HepG2 (cell line): ENCODE results near the gene MRFAP1L1. TPM values are rescaled to one million over a fixed set of nuclear protein-coding genes. Genes with fewer than 3 reads are reported as not detected.

ENCODE experiments used
- ATAC-seq: fragments of 200-7000 bp; cut with Tn5 transposase; 3 replicates; pipeline ENCODE4 v1.9.1; 2020; ENCODE audit warnings: mild to moderate bottlenecking, moderate library complexity
- BruUV-seq: library from RNA; stranded (reverse); fragments of 400-500 nt; replicated peaks from 2 replicates; lab custom pipeline; 2021; lab: Mats Ljungman, UMichigan
- CTCF ChIA-PET: fragments of 300-600 bp; formaldehyde crosslinking; extraction: SDS; loops from one replicate; lab custom pipeline; 2021; ENCODE audit warnings: low total read pairs, inconsistent platforms, low intra/inter-chr PET ratio; lab: Yijun Ruan, JAX
- POLR2A ChIA-PET: fragments of 350-600 bp; sonication (Branson Sonifier 250); formaldehyde crosslinking; loops from one replicate; lab custom pipeline; 2020; ENCODE audit warnings: antibody characterized with exemption, inconsistent platforms; lab: Yijun Ruan, JAX
- DNase-seq: peaks from one replicate; pipeline ENCODE4 v3.0.0-alpha.2; 2015; ENCODE audit warnings: low spot score
- FAIRE-seq: peaks from 3 replicates; lab custom pipeline; 2011; peaks lifted over from hg19 to GRCh38; lab: Jason Lieb, UNC
- H2AFZ ChIP-seq: one replicate; pipeline ENCODE4 v1.6.1; 2011; ENCODE audit warnings: low read length, inconsistent platforms
- H3K27ac ChIP-seq: fragments of 300-600 bp; 3 replicates; pipeline ENCODE4 v1.8.0; 2011; ENCODE audit warnings: mixed run types, mild to moderate bottlenecking, mixed read lengths, low read length, inconsistent platforms; ENCODE audit not compliant: insufficient read depth; ENCODE audit errors: extremely low read length
- H3K27me3 ChIP-seq, 2 experiments: fragments of 200-600 bp in 1 of 2; 2 replicates in 1 of 2; 3 replicates in 1 of 2; pipeline versions ENCODE4 v1.6.0 to v1.8.0; 2011; ENCODE audit warnings: low read length in 2 of 2, mild to moderate bottlenecking in 2 of 2, moderate library complexity in 2 of 2, inconsistent platforms in 1 of 2; ENCODE audit not compliant: insufficient read depth in 2 of 2, control insufficient read depth in 1 of 2
- H3K36me3 ChIP-seq, 2 experiments: fragments of 200-600 bp in 1 of 2; replicated peaks in 1 of 2; 2 replicates in 1 of 2; 3 replicates in 1 of 2; pipeline versions ENCODE4 v1.5.1 to v1.8.0; 2011; ENCODE audit warnings: low read length in 2 of 2, inconsistent platforms in 1 of 2; ENCODE audit not compliant: insufficient read depth in 2 of 2, control insufficient read depth in 1 of 2
- H3K4me1 ChIP-seq: 2 replicates; pipeline ENCODE4 v1.5.1; 2012; ENCODE audit warnings: low read length, inconsistent platforms; ENCODE audit not compliant: insufficient read depth
- H3K4me2 ChIP-seq: 2 replicates; pipeline ENCODE4 v1.6.0; 2011; ENCODE audit warnings: low read depth, low read length, inconsistent platforms
- H3K4me3 ChIP-seq, 3 experiments: fragments of 200-600 bp in 1 of 3; sonication (generic), shearing (Covaris generic) in 1 of 3; replicated peaks in 1 of 3; 2 replicates each; pipeline ENCODE4 v1.5.1; 2011 to 2016; ENCODE audit warnings: low read length in 3 of 3, inconsistent platforms in 2 of 3, low read depth in 2 of 3, mild to moderate bottlenecking in 2 of 3, control low read depth in 1 of 3, mixed read lengths in 1 of 3; ENCODE audit not compliant: insufficient read depth in 1 of 3
- H3K79me2 ChIP-seq: one replicate; pipeline ENCODE4 v1.6.1; 2011; ENCODE audit warnings: low read length, inconsistent platforms; ENCODE audit not compliant: insufficient read depth
- H3K9ac ChIP-seq: 2 replicates; pipeline ENCODE4 v1.6.0; 2011; ENCODE audit warnings: mild to moderate bottlenecking, low read depth, low read length, inconsistent platforms; ENCODE audit not compliant: insufficient read depth
- H3K9me3 ChIP-seq: 2 replicates; pipeline ENCODE4 v1.5.1; 2012; ENCODE audit warnings: mild to moderate bottlenecking, low read length
- H4K20me1 ChIP-seq: 2 replicates; pipeline ENCODE4 v1.6.0; 2011; ENCODE audit warnings: inconsistent platforms, mild to moderate bottlenecking, low read length, moderate library complexity; ENCODE audit not compliant: insufficient read depth
- CEBPB ChIP-seq: IDR thresholded peaks from 2 replicates; pipeline ENCODE4 v1.6.1; 2011; ENCODE audit warnings: low read depth, low read length, improper control_type of control experiment, borderline replicate concordance
- HNF4G ChIP-seq, 2 experiments: sonication (generic) in 1 of 2; formaldehyde crosslinking in 1 of 2; IDR thresholded peaks; 2 replicates each; pipeline versions ENCODE4 v1.4.0 to v1.6.1; 2011 to 2020; ENCODE audit warnings: borderline replicate concordance in 2 of 2, low read depth in 2 of 2, mild to moderate bottlenecking in 2 of 2, low read length in 1 of 2, missing genetic modification reagents in 1 of 2, moderate library complexity in 1 of 2
- TEAD2 ChIP-seq: sonication (generic); formaldehyde crosslinking; IDR thresholded peaks from 2 replicates; pipeline ENCODE4 v1.9.0; 2021; ENCODE audit warnings: missing genetic modification reagents
- ZBTB7A ChIP-seq: sonication (generic); formaldehyde crosslinking; IDR thresholded peaks from 2 replicates; pipeline ENCODE4 v1.8.0; 2022; ENCODE audit warnings: mild to moderate bottlenecking, missing genetic modification reagents
- ZC3H13 ChIP-seq: sonication (generic); formaldehyde crosslinking; IDR thresholded peaks from 2 replicates; pipeline ENCODE4 v1.8.1; 2023; ENCODE audit warnings: mild to moderate bottlenecking, missing genetic modification reagents, moderate library complexity
- ZNF629 ChIP-seq: sonication (generic); formaldehyde crosslinking; conservative IDR thresholded peaks from 2 replicates; pipeline ENCODE4 v1.5.0; 2020; ENCODE audit warnings: missing genetic modification reagents
- ZNF891 ChIP-seq: sonication (generic); formaldehyde crosslinking; IDR thresholded peaks from 2 replicates; pipeline ENCODE4 v1.5.0; 2020; ENCODE audit warnings: mild to moderate bottlenecking, missing genetic modification reagents
- WGBS: methylation state at CpG from one replicate; pipeline ENCODE4 v1.1.6; 2017; ENCODE audit warnings: low lambda C conversion rate; 5-methylcytosine and 5-hydroxymethylcytosine counted together
- in situ Hi-C: cut with HindIII; loops from 2 replicates; pipeline ENCODE4 v1.10.0; 2017; ENCODE audit warnings: low pct_unique_long_range_greater_than_20kb; ENCODE audit not compliant: extremely low pct_ligation_motif_present
- intact Hi-C: fragments of 100-400 bp; cut with micrococcal nuclease; formaldehyde crosslinking; loops from one replicate; pipeline ENCODE4 v1.10.0; 2022; ENCODE audit not compliant: unreplicated experiment
- polyA plus RNA-seq, 8 experiments: library from polyadenylated mRNA; depleted of rRNA in 3 of 8; stranded (reverse) in 7 of 8; unstranded in 1 of 8; fragments of >200 nt; fragmentation: Illumina TruSeq in 4 of 8; extraction: Trizol in 4 of 8; gene quantifications; 2 replicates each; pipeline versions ENCODE4 v1.2.1 to v1.2.3, GENCODE V29; 2011 to 2016; ENCODE audit warnings: low read depth in 4 of 8, missing spikeins in 1 of 8, mixed read lengths in 1 of 8; ENCODE audit not compliant: insufficient read depth in 1 of 8
- total RNA-seq, 5 experiments: library from RNA; depleted of rRNA; stranded (reverse); fragments of >200 nt; fragmentation: Illumina TruSeq; extraction: Trizol; gene quantifications; 2 replicates each; pipeline ENCODE4 v1.2.3, GENCODE V29; 2016; ENCODE audit warnings: low read depth in 1 of 5

The MRFAP1L1 gene
- total and polyA plus RNA-seq, 2 of the 13 experiments (the other 11 are each of a cell fraction or from before 2014, with no cell fraction given) = 44.8 to 76.6 TPM

DNA sequence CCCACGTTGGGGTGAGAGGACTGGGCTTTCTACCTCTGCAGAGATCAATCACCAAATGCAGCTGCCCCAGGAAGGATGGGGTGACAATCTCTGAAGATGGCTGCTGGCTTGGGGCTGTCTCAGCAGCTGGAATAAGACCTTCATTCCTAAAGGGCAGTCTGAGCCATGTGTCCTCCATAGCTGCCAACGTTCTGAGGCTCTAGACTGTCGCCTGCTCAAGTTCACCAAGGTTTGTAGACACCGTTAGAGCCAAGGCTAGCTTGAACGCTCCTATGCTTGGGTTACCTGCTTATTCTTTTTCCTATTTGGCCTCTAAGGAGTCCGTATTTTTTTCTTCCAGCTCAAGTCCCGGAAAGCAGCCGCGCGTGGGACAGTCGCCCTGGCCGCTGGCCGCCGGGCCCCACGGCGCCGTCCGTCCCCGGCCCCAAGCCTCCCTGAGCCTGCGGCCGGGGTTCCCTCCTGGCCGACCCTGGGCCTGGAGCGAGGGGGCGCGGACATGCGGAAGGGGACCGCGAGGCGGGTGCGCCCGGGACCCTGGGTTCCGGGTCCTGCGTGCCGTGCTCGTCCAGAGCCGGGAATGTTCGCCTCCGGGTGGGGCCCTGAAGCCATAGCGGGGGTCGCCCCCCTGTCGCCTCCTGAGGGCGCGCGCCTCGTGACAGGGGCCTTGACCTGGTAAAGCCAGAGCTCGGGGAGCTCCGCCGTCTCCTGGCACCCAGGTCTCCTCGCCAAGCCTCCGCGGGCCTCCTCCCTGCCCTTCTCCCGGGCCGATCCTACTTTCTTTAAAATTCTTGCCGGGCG lies 45.9 kb downstream of the MRFAP1L1 start:
- Histone ChIP-seq H3K4me1 (peaks cover 4% of the 10 kb centered on the region), H3K4me3 (no peak overlapping the region), H2AFZ (no peak overlapping the region), H3K4me2 (no peak overlapping the region), H3K9ac (no peak overlapping the region), H3K79me2 (no peaks in the 10 kb centered on the region), H3K27ac (no peak overlapping the region), H3K27me3 (no peaks in the 10 kb centered on the region), H4K20me1 (no peaks in the 10 kb centered on the region), H3K36me3 (no peaks in the 10 kb centered on the region), H3K9me3 (no peaks in the 10 kb centered on the region)
- no TSS peak for BruUV-seq
- FAIRE-seq (no peak), ATAC-seq (no peak), DNase-seq (no peak)
- ChIA-PET CTCF (no interaction called here), POLR2A (interaction anchor here (1.0 to 2.4 kb wide), 3 partner anchors 9 to 31 kb away, joined by 4 to 31 read pairs (median 4); partner anchors contain the start of gene MRFAP1)
- 89% methylated on average over 36 of the region's 55 CpGs for WGBS
- in situ Hi-C loops = no loop called here
- intact Hi-C loops = no loop called here
- TF ChIP-seq HNF4G (IDR thresholded peaks at IDR 0.05; ENCODE audit: borderline replicate concordance, low read depth, low read length) (no peak), HNF4G (CRISPR knock-in tag; IDR thresholded peaks at IDR 0.05; ENCODE audit: borderline replicate concordance, low read depth) (no peak), TEAD2 (CRISPR knock-in tag) (no peak)

DNA sequence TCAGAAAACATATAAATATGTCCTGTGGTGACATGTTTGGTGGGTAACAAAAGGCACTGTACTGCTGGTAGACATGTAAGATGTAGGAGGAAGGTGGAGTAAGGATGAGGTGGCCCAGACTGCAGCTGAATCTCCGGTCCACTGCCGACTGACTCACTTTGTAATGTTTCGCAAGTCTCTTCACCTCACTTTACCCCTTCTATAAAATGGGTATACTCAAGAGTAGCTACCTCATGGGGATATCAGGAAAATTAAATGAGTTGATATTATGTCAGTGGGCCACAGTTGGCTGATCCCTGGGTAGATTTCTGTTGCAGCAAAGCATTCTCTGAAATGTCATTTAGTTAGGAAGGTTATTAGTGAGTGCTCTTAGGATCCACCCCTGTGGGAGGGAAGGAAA lies 47.1 kb downstream of the MRFAP1L1 start:
- H3K27ac ChIP-seq = no peak overlapping the region
- H3K4me3 ChIP-seq = no peak overlapping the region
- intact Hi-C loops = no loop called here
- H4K20me1 ChIP-seq = no peaks in the 10 kb centered on the region
- no peaks in the 10 kb centered on the region for H3K27me3 ChIP-seq
- in situ Hi-C loops = no loop called here
- BruUV-seq = no TSS peak
- FAIRE-seq (no peak), DNase-seq (no peak), ATAC-seq (no peak)
- no peak overlapping the region for H2AFZ ChIP-seq
- H3K9ac ChIP-seq = no peak overlapping the region
- no peaks in the 10 kb centered on the region for H3K79me2 ChIP-seq
- H3K9me3 ChIP-seq = no peaks in the 10 kb centered on the region
- WGBS = 63% methylated on average over 3 of the region's 3 CpGs
- POLR2A ChIA-PET = interaction anchor here (2.4 kb wide), 1 partner anchor 10 kb away, joined by 31 read pairs; a partner anchor contains a TSS
- H3K36me3 ChIP-seq = no peaks in the 10 kb centered on the region
- peaks cover 4% of the 10 kb centered on the region for H3K4me1 ChIP-seq
- CTCF ChIA-PET = no interaction called here
- no peak overlapping the region for H3K4me2 ChIP-seq
- 0 out of 2 replicates have a peak, but pooled peaks have one; percentile 14 for TF ChIP-seq CEBPB
- TF ChIP-seq ZNF629 (CRISPR knock-in tag) = peak; percentile 78
- TF ChIP-seq ZBTB7A (CRISPR knock-in tag) = no peak
- TF ChIP-seq ZNF891 = no peak
- no peak for TF ChIP-seq ZC3H13 (CRISPR knock-in tag)
